Measurements from ENCODE around the gene FKTN. TPM values are rescaled to one million over a fixed set of nuclear protein-coding genes. Genes with fewer than 3 reads are reported as not detected.

The FKTN gene
- total RNA-seq, 3 donors from 2014 or later (not counting 1 experiment from before 2014, with no cell fraction given), result 13.0 to 16.1 (median 13.1) TPM

DNA sequence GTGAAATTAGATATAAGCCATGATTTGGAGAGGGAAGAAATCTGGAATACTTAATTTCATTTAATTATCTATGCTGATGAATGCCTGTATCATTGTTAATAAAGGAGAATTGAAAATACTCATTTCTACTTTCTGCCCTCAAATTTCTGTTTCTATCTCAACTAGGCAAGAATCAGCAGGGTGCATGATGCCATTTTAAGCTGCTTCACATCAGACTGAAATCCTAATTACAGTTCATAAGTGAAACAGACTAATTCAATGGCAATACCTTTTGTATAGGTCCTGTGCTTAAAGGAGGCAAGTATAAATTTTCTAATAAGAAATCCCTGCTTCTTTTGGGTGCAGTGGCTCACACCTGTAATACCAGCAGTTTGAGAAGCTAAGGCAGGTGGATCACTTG lies 82.0 kb downstream of the FKTN start:
- Histone ChIP-seq H3K9me3 (ENCODE audit: control insufficient read depth, insufficient read depth, low read length) (no peaks in the 10 kb centered on the region), H3K4me3 (ENCODE audit: low read length) (no peak overlapping the region), H3K27ac (ENCODE audit: low read length) (no peak overlapping the region), H3K36me3 (ENCODE audit: control insufficient read depth, insufficient read depth, low read length) (peaks cover 10% of the 10 kb centered on the region), H3K27me3 (ENCODE audit: control insufficient read depth, insufficient read depth, low read length) (no peaks in the 10 kb centered on the region), H3K4me1 (ENCODE audit: control insufficient read depth, insufficient read depth, low read length) (no peaks in the 10 kb centered on the region)
- Mint-ChIP-seq H3K27ac (no peak overlapping the region), H3K9me3 (no peaks in the 10 kb centered on the region), H3K4me3 (no peak overlapping the region), H3K27me3 (ENCODE audit: low read depth in 2 of 2) (no peaks in the 10 kb centered on the region), H3K36me3 (no peaks in the 10 kb centered on the region), H3K4me1 (no peaks in the 10 kb centered on the region)
- intact Hi-C loops (cut with micrococcal nuclease), result no loop called here
- ATAC-seq, result no peak
- no peak for DNase-seq
- TF ChIP-seq, protein P1, sequence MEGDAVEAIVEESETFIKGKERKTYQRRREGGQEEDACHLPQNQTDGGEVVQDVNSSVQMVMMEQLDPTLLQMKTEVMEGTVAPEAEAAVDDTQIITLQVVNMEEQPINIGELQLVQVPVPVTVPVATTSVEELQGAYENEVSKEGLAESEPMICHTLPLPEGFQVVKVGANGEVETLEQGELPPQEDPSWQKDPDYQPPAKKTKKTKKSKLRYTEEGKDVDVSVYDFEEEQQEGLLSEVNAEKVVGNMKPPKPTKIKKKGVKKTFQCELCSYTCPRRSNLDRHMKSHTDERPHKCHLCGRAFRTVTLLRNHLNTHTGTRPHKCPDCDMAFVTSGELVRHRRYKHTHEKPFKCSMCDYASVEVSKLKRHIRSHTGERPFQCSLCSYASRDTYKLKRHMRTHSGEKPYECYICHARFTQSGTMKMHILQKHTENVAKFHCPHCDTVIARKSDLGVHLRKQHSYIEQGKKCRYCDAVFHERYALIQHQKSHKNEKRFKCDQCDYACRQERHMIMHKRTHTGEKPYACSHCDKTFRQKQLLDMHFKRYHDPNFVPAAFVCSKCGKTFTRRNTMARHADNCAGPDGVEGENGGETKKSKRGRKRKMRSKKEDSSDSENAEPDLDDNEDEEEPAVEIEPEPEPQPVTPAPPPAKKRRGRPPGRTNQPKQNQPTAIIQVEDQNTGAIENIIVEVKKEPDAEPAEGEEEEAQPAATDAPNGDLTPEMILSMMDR (IDR thresholded peaks at IDR 0.05), result no peak

DNA sequence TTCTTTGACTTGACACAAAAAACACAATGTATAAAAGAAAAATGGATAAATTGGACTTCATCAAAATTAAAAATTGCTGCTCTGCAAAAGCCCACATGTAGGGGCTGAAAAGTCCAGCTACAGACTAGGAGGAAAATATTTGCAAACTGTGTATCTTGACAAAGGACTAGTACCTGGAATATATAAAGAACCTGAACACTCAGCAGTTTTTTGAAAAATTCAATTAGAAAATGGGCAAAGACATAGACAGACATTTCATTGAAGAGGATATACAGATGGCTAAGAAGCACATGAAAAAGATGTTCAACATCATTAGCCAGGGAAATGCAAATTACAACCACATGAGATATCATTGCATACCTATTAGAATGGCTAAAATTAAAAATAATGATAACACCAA lies 85.9 kb downstream of the FKTN start:
- Mint-ChIP-seq H3K27ac (no peak overlapping the region), H3K27me3 (ENCODE audit: low read depth in 2 of 2) (no peaks in the 10 kb centered on the region), H3K4me3 (no peak overlapping the region), H3K36me3 (no peaks in the 10 kb centered on the region), H3K9me3 (no peaks in the 10 kb centered on the region), H3K4me1 (no peaks in the 10 kb centered on the region)
- Histone ChIP-seq H3K4me1 (ENCODE audit: control insufficient read depth, insufficient read depth, low read length) (no peaks in the 10 kb centered on the region), H3K9me3 (ENCODE audit: control insufficient read depth, insufficient read depth, low read length) (no peaks in the 10 kb centered on the region), H3K4me3 (ENCODE audit: low read length) (no peak overlapping the region), H3K36me3 (ENCODE audit: control insufficient read depth, insufficient read depth, low read length) (peaks cover under 1% of the 10 kb centered on the region), H3K27ac (ENCODE audit: low read length) (no peak overlapping the region), H3K27me3 (ENCODE audit: control insufficient read depth, insufficient read depth, low read length) (no peaks in the 10 kb centered on the region)
- ATAC-seq (no peak), DNase-seq (no peak)
- intact Hi-C loops (cut with micrococcal nuclease), result no loop called here
- TF ChIP-seq, protein P1 (IDR thresholded peaks at IDR 0.05), result no peak

DNA sequence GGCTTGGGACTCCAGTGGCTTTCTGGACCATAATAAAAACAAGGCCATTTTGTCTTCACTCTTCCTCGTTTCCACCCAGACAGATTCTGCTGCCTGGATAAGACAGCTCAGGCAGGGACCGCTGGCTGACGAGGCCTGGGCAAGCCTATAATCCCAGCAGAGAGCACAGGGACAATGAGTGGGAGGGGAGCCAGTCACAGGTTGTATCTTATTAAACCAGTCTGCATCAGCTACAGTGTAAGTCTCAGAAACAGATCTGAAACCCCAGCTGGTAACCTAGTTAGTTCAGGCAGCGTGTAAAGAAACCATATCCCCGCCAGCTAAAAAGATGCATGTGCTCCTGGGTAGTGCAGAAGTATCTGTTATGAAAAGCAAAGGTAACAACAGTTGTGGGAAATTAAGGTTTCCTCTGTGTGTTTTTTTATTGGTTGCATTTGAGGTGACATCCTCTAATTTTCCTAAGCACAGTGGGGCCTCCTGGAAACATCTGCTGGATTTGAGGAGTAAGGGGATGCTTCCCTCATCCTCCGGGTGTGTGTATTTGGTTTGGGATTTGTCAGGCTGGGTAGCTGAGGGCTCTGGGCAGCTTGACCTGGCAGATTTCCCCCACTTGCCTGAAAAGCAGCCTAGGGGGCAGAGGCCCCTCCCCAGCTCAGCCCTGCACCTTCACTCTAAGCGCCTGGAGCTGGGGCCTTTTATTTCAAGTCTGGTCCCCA lies 89.1 kb downstream of the FKTN start:
- Mint-ChIP-seq H3K4me3 (no peak overlapping the region), H3K9me3 (no peaks in the 10 kb centered on the region), H3K4me1 (no peaks in the 10 kb centered on the region), H3K36me3 (no peaks in the 10 kb centered on the region), H3K27ac (no peak overlapping the region), H3K27me3 (ENCODE audit: low read depth in 2 of 2) (no peaks in the 10 kb centered on the region)
- intact Hi-C loops (cut with micrococcal nuclease), result no loop called here
- 94% methylated on average over 7 of the region's 7 CpGs for WGBS (ENCODE audit: insufficient coverage)
- Histone ChIP-seq H3K27me3 (ENCODE audit: control insufficient read depth, insufficient read depth, low read length) (no peaks in the 10 kb centered on the region), H3K9me3 (ENCODE audit: control insufficient read depth, insufficient read depth, low read length) (no peaks in the 10 kb centered on the region), H3K27ac (ENCODE audit: low read length) (no peak overlapping the region), H3K4me3 (ENCODE audit: low read length) (no peak overlapping the region), H3K36me3 (ENCODE audit: control insufficient read depth, insufficient read depth, low read length) (no peaks in the 10 kb centered on the region), H3K4me1 (ENCODE audit: control insufficient read depth, insufficient read depth, low read length) (no peaks in the 10 kb centered on the region)
- ATAC-seq, result no peak
- TF ChIP-seq, protein P1 (IDR thresholded peaks at IDR 0.05), result no peak
- DNase-seq, result no peak
